Smooth muscle cell (in vitro differentiated cells): ENCODE data around the gene APOBEC2. TPM values are rescaled to one million over a fixed set of nuclear protein-coding genes. Genes with fewer than 3 reads are reported as not detected.

ENCODE experiments used
- polyA plus RNA-seq: library from polyadenylated mRNA; unstranded; fragments of >200 nt; fragmentation: Nextera tagmentation; extraction: Ambion mirVana; gene quantifications from 2 replicates; pipeline ENCODE4 v1.2.1, GENCODE V29; 2016
- total RNA-seq: library from RNA; depleted of rRNA; stranded (reverse); fragments of >200 nt; gene quantifications from 2 replicates; pipeline ENCODE4 v1.2.3, GENCODE V29; 2014

APOBEC2 gene
- total and polyA plus RNA-seq, 2 experiments from 2014 or later, result 1.2 TPM; not detected in 1

Other genes with a start within 250 kb of the APOBEC2 start
- gene UNC5CL, start 14.0 kb upstream of the APOBEC2 start, total RNA-seq, result 0.63 and 3.4 TPM in 2 replicates
- gene UNC5CL, start 14.0 kb upstream of the APOBEC2 start, polyA plus RNA-seq, result 1.1 and 1.3 TPM in 2 replicates
- not detected in 2 replicates for gene TSPO2, start 10.7 kb upstream of the APOBEC2 start, total RNA-seq
- not detected in 2 replicates for gene TSPO2, start 10.7 kb upstream of the APOBEC2 start, polyA plus RNA-seq
- 15.0 and 18.5 TPM in 2 replicates for gene OARD1, start 19.2 kb downstream of the APOBEC2 start, total RNA-seq
- 21.2 and 27.2 TPM in 2 replicates for gene OARD1, start 19.2 kb downstream of the APOBEC2 start, polyA plus RNA-seq
- gene NFYA, start 19.8 kb downstream of the APOBEC2 start, total RNA-seq, result 40.2 and 43.5 TPM in 2 replicates
- 20.6 and 22.4 TPM in 2 replicates for gene NFYA, start 19.8 kb downstream of the APOBEC2 start, polyA plus RNA-seq
- not detected in 2 replicates for gene TREML1, start 101.1 kb downstream of the APOBEC2 start, total RNA-seq
- not detected in 2 replicates for gene TREML1, start 101.1 kb downstream of the APOBEC2 start, polyA plus RNA-seq
- gene TREM2, start 109.9 kb downstream of the APOBEC2 start, total RNA-seq, result not detected in 2 replicates
- 0.24 TPM in 1 of 2 replicates, not detected in the other for gene TREM2, start 109.9 kb downstream of the APOBEC2 start, polyA plus RNA-seq
- gene TREML2, start 147.9 kb downstream of the APOBEC2 start, total RNA-seq, result not detected in 2 replicates
- not detected in 2 replicates for gene TREML2, start 147.9 kb downstream of the APOBEC2 start, polyA plus RNA-seq
- gene TREML4, start 175.1 kb downstream of the APOBEC2 start, total RNA-seq, result not detected in 2 replicates
- gene TREML4, start 175.1 kb downstream of the APOBEC2 start, polyA plus RNA-seq, result not detected in 2 replicates
- gene TREM1, start 233.5 kb downstream of the APOBEC2 start, total RNA-seq, result 3.2 and 14.1 TPM in 2 replicates
- gene TREM1, start 233.5 kb downstream of the APOBEC2 start, polyA plus RNA-seq, result 6.9 and 10.0 TPM in 2 replicates